HG02884 (cell line): Measurements from ENCODE around the gene GOLGA6L1.
"Not testable (repeated sequence)": the region's sequence is repeated elsewhere in the genome, so short reads cannot be mapped to it uniquely, and the experiment has no call there.

Source experiments
- ATAC-seq: cut with Tn5 transposase; IDR thresholded peaks from one replicate; pipeline ENCODE4 v1.9.1; 2021; ENCODE audit warnings: mild to moderate bottlenecking, moderate library complexity; ENCODE audit not compliant: unreplicated experiment

The GOLGA6L1 gene

GRCh38 chr15:23136722-23137121 is at the start of gene GOLGA6L1:
Gene GOLGA6L1 (minus strand): TSS chr15:23136822. CDS start chr15:23136731, 91 bp downstream.
- not testable (repeated sequence) for ATAC-seq

GRCh38 chr15:23181201-23181600 is 44.6 kb upstream of the GOLGA6L1 start:
- not testable (repeated sequence) for ATAC-seq

GRCh38 chr15:23180547-23180927 is 43.9 kb upstream of the GOLGA6L1 start:
- ATAC-seq: not testable (repeated sequence)

GRCh38 chr15:23179768-23180546 is 43.3 kb upstream of the GOLGA6L1 start:
- not testable (repeated sequence) for ATAC-seq

- not testable (repeated sequence) for ATAC-seq
Observed at GRCh38 chr15:23176683-23177082, 40.1 kb upstream of the GOLGA6L1 start.

GRCh38 chr15:23175606-23176005 is 39.0 kb upstream of the GOLGA6L1 start:
- not testable (repeated sequence) for ATAC-seq

- not testable (repeated sequence) for ATAC-seq
Observed at GRCh38 chr15:23174609-23175140, 38.1 kb upstream of the GOLGA6L1 start.

- ATAC-seq: not testable (repeated sequence)
Observed at GRCh38 chr15:23132787-23133186, 3.8 kb downstream of the GOLGA6L1 start.

GRCh38 chr15:23118208-23118607 is 18.4 kb downstream of the GOLGA6L1 start:
- ATAC-seq: no peak

- no peak for ATAC-seq
Observed at GRCh38 chr15:23095796-23096195, 40.8 kb downstream of the GOLGA6L1 start.

- no peak for ATAC-seq
Observed at GRCh38 chr15:23083115-23083514, 53.5 kb downstream of the GOLGA6L1 start.

- ATAC-seq: not testable (repeated sequence)
Observed at GRCh38 chr15:23081996-23082737, 54.5 kb downstream of the GOLGA6L1 start.

GRCh38 chr15:23081271-23081670 is 55.4 kb downstream of the GOLGA6L1 start:
- no peak for ATAC-seq

GRCh38 chr15:23079766-23080165 is 56.9 kb downstream of the GOLGA6L1 start:
- no peak for ATAC-seq
